HL-60/S4 (cell line): ENCODE results near the gene GNA15.

ENCODE experiments used
- in situ Hi-C: fragments of 300-500 bp; cut with MboI; formaldehyde crosslinking; loops from 2 replicates; pipeline ENCODE4 v1.14.3; 2022; ENCODE audit warnings: low sequenced_read_pairs

GNA15 gene

DNA sequence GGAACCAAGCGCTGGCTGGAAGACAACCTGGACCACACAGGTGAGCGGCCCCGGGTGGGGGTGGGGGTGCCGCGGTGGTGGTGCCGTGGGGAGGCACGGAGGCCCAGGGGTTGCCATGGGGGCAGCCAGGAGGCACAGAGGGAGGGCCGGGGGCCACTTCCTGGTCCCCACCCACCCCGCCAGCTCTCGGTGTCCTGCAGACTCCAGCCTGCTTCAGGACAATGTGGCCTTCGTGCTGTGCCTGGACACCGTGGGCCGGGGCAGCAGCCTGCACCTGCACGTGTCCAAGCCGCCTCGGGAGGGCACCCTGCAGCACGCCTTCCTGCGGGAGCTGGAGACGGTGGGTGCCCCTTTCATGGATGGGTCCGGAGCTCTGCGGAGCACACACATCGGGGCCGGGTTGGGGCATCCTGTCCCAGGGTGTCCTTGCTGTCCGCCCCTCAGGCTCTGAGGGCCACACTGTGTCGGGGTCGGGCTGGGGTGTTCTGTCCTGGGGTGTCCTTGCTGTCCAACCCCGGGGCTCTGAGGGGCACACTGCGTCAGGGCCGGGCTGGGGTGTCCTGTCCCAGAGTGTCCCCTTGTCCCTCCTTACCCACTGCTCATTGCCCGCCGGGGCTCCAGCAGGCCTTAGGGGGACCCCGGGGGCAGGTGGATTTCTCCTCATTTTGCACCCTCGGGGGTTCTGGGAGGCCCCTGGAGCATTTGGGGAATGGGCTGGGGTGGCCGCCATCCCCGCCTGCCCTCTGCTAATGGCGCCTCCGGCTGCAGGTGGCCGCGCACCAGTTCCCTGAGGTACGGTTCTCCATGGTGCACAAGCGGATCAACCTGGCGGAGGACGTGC lies 68.2 kb downstream of the GNA15 start:
- in situ Hi-C loops = no loop called here

DNA sequence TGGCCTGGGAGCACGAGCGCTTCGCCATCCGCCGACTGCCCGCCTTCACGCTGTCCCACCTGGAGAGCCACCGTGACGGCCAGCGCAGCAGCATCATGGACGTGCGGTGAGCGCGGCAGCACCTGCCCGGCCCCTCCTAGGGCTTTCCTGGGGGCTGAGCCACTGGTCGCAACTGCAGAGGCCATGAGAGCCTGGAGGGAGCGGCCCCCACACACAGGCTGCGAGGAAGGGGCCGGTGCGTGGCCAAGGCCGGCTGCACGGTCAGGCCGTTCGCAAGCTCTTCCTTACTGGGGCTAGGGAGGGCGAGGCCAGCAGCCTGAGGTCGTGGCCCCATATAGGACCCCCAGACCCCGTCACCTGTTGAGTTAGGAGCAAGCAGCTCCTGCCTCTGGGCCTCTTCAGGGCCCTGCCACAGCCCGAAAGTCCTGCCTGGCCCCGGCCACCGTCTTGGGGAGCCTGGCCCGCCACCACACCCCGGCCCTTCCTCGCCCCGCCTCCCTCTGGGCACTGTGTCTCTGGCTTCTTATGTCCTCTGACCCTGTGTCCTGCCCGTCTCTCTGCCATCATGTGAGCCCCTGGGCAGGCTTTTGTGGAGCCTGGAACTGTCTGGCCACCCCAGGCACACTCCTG lies 68.9 kb downstream of the GNA15 start:
- in situ Hi-C loops = no loop called here

DNA sequence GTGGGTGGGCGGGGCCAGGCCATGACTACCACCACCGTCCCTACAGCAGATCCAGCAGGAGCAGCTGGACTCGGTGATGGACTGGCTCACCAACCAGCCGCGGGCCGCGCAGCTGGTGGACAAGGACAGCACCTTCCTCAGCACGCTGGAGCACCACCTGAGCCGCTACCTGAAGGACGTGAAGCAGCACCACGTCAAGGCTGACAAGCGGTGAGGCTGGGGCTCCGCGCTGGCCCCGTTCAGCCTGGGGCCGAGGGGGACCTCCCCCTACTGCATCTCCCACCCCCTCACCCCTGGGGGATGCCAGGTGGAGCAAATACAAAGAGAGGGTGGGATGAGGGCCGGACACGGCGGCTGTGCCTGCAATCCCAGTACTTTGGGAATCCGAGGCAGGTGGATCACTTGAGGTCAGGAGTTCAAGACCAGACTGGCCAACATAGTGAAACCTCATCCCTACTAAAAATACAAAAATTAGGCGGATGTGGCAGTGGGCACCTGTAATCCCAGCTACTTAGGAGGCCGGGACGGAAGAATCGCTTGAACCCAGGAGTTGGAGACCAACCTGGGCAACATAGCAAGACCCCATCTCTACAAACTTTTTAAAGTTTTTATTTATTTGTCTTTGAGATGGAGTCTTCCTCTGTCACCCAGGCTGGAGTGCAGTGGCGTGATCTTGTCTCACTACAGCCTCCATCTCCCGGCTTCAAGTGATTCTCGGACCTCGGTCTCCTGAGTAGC lies 70.6 kb downstream of the GNA15 start:
- in situ Hi-C loops = no loop called here

DNA sequence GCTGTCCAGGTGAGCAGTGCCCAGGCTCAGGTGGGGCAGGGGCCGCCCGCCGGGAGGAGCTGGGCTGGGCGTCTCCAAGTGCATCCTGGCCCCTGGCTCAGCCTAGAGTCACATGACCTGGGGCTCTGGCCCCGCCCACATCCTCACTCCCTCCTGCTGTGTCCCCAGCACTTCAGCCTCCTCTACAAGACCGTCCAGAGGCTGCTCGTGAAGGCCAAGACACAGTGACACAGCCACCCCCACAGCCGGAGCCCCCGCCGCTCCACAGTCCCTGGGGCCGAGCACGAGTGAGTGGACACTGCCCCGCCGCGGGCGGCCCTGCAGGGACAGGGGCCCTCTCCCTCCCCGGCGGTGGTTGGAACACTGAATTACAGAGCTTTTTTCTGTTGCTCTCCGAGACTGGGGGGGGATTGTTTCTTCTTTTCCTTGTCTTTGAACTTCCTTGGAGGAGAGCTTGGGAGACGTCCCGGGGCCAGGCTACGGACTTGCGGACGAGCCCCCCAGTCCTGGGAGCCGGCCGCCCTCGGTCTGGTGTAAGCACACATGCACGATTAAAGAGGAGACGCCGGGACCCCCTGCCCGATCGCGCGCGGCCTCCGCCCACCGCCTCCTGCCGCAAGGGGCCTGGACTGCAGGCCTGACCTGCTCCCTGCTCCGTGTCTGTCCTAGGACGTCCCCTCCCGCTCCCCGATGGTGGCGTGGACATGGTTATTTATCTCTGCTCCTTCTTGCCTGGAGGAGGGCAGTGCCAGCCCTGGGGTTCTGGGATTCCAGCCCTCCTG lies 71.8 kb downstream of the GNA15 start:
- in situ Hi-C loops = no loop called here

DNA sequence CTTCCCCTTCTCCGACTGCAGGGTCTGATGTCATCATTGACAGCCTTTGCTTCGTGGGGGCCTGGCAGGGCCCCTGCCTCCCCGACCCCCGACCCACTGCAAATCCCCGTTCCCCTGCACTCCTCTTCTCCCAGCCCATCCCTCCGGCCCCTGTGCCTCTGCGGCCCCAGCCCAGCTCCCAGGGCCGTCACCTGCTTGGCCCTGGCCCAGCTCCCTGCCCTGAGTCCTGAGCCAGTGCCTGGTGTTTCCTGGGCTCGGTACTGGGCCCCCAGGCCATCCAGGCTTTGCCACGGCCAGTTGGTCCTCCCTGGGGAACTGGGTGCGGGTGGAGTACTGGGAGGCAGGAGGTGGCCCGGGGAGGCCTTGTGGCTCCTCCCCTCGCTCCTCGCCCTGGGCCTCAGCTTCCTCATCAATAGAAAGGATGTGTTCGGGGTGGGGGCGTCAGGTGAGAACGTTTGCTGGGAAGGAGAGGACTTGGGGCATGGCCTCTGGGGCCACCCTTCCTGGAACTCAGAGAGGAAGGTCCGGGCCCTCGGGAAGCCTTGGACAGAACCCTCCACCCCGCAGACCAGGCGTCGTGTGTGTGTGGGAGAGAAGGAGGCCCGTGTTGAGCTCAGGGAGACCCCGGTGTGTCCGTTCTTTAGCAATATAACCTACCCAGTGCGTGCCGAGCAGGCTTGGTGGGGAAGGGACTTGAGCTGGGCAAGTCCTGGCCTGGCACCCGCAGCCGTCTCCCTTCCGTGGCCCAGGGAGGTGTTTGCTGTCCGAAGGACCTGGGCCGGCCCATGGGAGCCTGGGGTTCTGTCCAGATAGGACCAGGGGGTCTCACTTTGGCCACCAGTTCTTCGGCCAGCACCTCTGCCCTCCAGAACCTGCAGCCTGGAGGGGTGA lies 72.7 kb downstream of the GNA15 start:
- in situ Hi-C loops = no loop called here

DNA sequence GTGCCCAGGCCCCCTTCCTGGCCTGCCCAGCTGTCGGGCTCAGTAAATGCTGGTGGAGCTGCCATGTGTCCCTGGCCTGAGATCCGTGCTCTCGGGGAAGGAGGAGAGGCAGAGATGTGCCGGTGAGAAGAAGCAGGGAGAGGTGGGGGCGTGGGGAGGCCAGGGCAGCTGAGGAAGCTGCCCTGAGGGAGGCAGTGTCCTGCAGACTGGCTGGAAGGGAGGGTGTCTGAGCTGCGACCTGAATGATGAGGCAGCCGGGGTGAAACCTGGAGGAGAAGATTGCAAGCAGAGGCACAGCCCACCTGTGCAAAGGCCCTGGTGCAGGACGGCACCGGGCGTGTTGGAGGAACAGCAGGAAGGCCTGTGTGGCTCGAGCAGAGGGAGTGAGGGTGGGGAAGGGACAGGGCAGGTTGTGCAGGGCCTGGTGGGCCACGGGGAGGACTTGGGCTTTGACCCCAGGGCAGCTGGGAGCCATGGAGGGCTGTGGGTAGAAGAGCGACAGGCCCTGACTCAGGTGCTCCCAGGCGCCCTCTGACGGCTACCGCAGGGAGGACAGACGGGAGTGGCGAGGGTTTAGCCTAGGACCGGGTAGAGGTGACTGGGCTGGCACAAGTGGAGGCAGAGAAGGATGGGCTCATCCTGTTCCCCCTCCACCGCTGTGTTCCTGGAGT lies 74.6 kb downstream of the GNA15 start:
- in situ Hi-C loops = no loop called here

DNA sequence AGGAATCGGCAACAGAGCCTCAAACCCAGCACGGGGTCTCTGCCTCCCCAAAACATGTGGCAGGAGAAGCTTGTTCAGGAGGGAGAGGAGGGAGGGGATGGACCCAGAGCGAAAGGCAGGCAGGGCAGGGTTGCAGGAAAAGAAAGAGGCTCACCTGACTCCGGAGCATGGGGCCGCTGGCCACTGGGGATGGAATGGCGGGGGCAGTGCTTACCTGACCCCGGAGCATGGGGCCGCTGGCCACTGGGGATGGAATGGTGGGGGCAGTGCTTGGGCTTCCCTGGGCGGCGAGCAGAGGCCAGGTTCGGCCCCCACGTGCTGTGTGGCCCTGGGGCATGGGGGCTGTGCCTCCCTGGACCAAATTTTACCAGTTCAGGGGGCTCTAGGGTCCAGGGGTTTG lies 75.4 kb downstream of the GNA15 start:
- in situ Hi-C loops = no loop called here

DNA sequence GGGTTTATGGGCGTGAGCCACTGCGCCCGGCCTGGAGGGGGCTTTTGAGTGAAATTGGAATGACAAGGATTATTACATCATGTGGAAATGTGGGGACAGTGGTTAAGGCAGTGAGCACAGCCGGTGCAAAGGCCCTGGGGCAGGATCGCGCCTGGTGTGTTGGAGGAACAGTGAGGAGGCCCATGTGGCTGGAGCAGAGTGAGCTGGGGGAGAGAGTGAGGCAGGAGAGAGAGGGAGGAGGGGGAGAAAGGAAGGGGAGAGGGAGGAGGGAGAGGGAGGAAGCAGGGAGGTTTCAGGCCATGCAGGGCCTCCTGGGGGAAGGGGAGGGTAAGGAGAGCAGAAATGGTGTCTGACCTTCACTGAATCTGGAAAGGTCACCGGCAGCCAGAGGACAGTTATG lies 77.3 kb downstream of the GNA15 start:
- in situ Hi-C loops = no loop called here
